Right lobe of liver (tissue), 6 donors: ENCODE data around the gene RYR3. TPM values are rescaled to one million over a fixed set of nuclear protein-coding genes. Genes with fewer than 3 reads are reported as not detected.
A peak's percentile ranks its signal among the peaks of the same experiment; 100 is the strongest.

Experiments used
- ATAC-seq, 4 donors: fragments of 200-7000 bp; cut with Tn5 transposase; one replicate each; pipeline ENCODE4 v1.9.1; 2020; ENCODE audit warnings: mild to moderate bottlenecking in 4 of 4, moderate library complexity in 4 of 4
- DNase-seq, 3 donors: peaks; one replicate each; pipeline ENCODE4 v3.0.0-alpha.2; 2020
- H3K27ac ChIP-seq, 3 donors: fragments of 200-600 bp; one replicate each; pipeline ENCODE4 v1.8.0; 2022
- H3K27me3 ChIP-seq, 2 donors: fragments of 200-600 bp; one replicate each; pipeline ENCODE4 v1.8.0; 2022
- H3K36me3 ChIP-seq, 4 donors: fragments of 200-600 bp; sonication (generic) in 1 of 4; one replicate each; pipeline versions ENCODE4 v1.5.1 to v1.8.0; 2017 to 2022; ENCODE audit warnings: control low read depth in 1 of 4
- H3K4me1 ChIP-seq, 4 donors: fragments of 200-600 bp; sonication (generic) in 1 of 4; one replicate each; pipeline versions ENCODE4 v1.5.1 to v1.8.0; 2017 to 2022; ENCODE audit warnings: control low read depth in 1 of 4
- H3K4me3 ChIP-seq, 3 donors: fragments of 200-600 bp; one replicate each; pipeline ENCODE4 v1.8.0; 2022
- H3K9me3 ChIP-seq, 4 donors: fragments of 200-600 bp; sonication (generic) in 1 of 4; one replicate each; pipeline versions ENCODE4 v1.5.1 to v1.8.0; 2017 to 2022; ENCODE audit warnings: control low read depth in 1 of 4
- CTCF ChIP-seq, 4 donors: fragments of 200-600 bp in 3 of 4; fragments of 450-650 bp in 1 of 4; IDR thresholded peaks; one replicate each; pipeline versions ENCODE4 v1.5.1 to v1.8.0; 2016 to 2022; ENCODE audit warnings: antibody characterized with exemption in 4 of 4, mild to moderate bottlenecking in 2 of 4
- POLR2A ChIP-seq: fragments of 450-650 bp; IDR thresholded peaks from one replicate; pipeline ENCODE4 v1.6.1; 2017; ENCODE audit warnings: antibody characterized with exemption, mild to moderate bottlenecking
- WGBS: methylation state at CpG from one replicate; pipeline ENCODE4 v1.1.6; 2018; ENCODE audit warnings: low coverage, low lambda C conversion rate; ENCODE audit not compliant: insufficient coverage; ENCODE audit errors: missing lambda C conversion rate; 5-methylcytosine and 5-hydroxymethylcytosine counted together
- intact Hi-C, 2 donors: fragments of 100-400 bp; cut with DNase I; formaldehyde crosslinking; loops; one replicate each; pipeline versions ENCODE4 v1.11.2 to v1.14.1; 2022
- total RNA-seq, 6 experiments: library from RNA; depleted of rRNA in 2 of 6; stranded (reverse); fragments of >200 nt in 2 of 6; fragmentation: NEBNext Ultra II Directional in 3 of 6; extraction: Animal tissue kit (Norgen Biotek cat#: 25700) in 3 of 6; gene quantifications; one replicate each; pipeline versions ENCODE4 v1.1.0 to v1.2.4, GENCODE V29; 2016 to 2023
- donor health status: DM: no; HTN: yes; CAD: no.
- donor health status: DM: no; HTN: no; CAD: no.
- donor health status: DM: no; HTN: no; CAD: no.
- donor health status: DM: no; HTN: yes; CAD: no.
- donor health status: DM: no; HTN: yes; CAD: no.

Gene RYR3
- total RNA-seq, 6 experiments from 2014 or later, result under 0.01 to 0.31 (median 0.05) TPM; not detected in 3

- TF ChIP-seq CTCF (IDR thresholded peaks at IDR 0.05) (peak; percentile 50 to 82 (median 74)), POLR2A (no peak)
- 22% methylated on average over 7 of the region's 7 CpGs for WGBS
- no peaks in the 10 kb centered on the region for H3K9me3 ChIP-seq
- peak in 2 of 3 donors; percentile 56 for DNase-seq
- peak; percentile 70 to 80 (median 76) for ATAC-seq
- no peak overlapping the region for H3K4me3 ChIP-seq
- intact Hi-C loops, result loop anchor here in 1 of 2 donors (5.0 kb wide), 1 partner anchor 404 kb away; no protein-coding TSS in a partner anchor
- no peaks in the 10 kb centered on the region for H3K27me3 ChIP-seq
- no peak overlapping the region for H3K27ac ChIP-seq
- H3K4me1 ChIP-seq, result peaks cover 0 to 17% (median 0%) of the 10 kb centered on the region in 4 donors
- no peaks in the 10 kb centered on the region for H3K36me3 ChIP-seq
Observed at GRCh38 chr15:33292717-33293307, 18.0 kb upstream of the RYR3 start.

GRCh38 chr15:33293713-33294334 is 16.9 kb upstream of the RYR3 start:
- Histone ChIP-seq H3K36me3 (no peaks in the 10 kb centered on the region), H3K4me3 (peak overlapping the region in 2 of 3 donors; percentile 18 to 37), H3K9me3 (no peaks in the 10 kb centered on the region), H3K27me3 (no peaks in the 10 kb centered on the region), H3K27ac (no peak overlapping the region), H3K4me1 (peaks cover 0 to 17% (median 0%) of the 10 kb centered on the region in 4 donors)
- TF ChIP-seq POLR2A, result no peak
- no peak for TF ChIP-seq CTCF (IDR thresholded peaks at IDR 0.05)
- intact Hi-C loops, result loop anchor here in 1 of 2 donors (5.0 kb wide), 1 partner anchor 403 kb away; no protein-coding TSS in a partner anchor
- DNase-seq (no peak), ATAC-seq (peak; percentile 40 to 89 (median 79))
- 18% methylated on average over 11 of the region's 19 CpGs for WGBS

GRCh38 chr15:33296050-33296449 is 14.7 kb upstream of the RYR3 start:
- H3K4me1 ChIP-seq, result peaks cover 0 to 17% (median 0%) of the 10 kb centered on the region in 4 donors
- no peaks in the 10 kb centered on the region for H3K27me3 ChIP-seq
- intact Hi-C loops, result no loop called here
- H3K9me3 ChIP-seq, result no peaks in the 10 kb centered on the region
- TF ChIP-seq CTCF (IDR thresholded peaks at IDR 0.05) (no peak), POLR2A (no peak)
- no peaks in the 10 kb centered on the region for H3K36me3 ChIP-seq
- no peak overlapping the region for H3K4me3 ChIP-seq
- DNase-seq (no peak), ATAC-seq (no peak)
- no peak overlapping the region for H3K27ac ChIP-seq

- intact Hi-C loops, result no loop called here
- no peak for DNase-seq
- no peaks in the 10 kb centered on the region for H3K27me3 ChIP-seq
- no peaks in the 10 kb centered on the region for H3K9me3 ChIP-seq
- H3K27ac ChIP-seq, result no peak overlapping the region
- 47% methylated on average over 2 of the region's 2 CpGs for WGBS
- H3K4me3 ChIP-seq, result no peak overlapping the region
- no peak for TF ChIP-seq CTCF (IDR thresholded peaks at IDR 0.05)
- no peak for TF ChIP-seq POLR2A
- peaks cover 0 to 17% (median 0%) of the 10 kb centered on the region in 4 donors for H3K4me1 ChIP-seq
- no peak for ATAC-seq
- H3K36me3 ChIP-seq, result no peaks in the 10 kb centered on the region
Observed at GRCh38 chr15:33296856-33297255, 13.9 kb upstream of the RYR3 start.
